HK-2 (cell line): Measurements from ENCODE around the gene CXCL16.
"Not testable (repeated sequence)": the region's sequence is repeated elsewhere in the genome, so short reads cannot be mapped to it uniquely, and the experiment has no call there.

Experiments used
- DNase-seq: peaks from one replicate; pipeline ENCODE4 v3.0.0-alpha.2; 2018; ENCODE audit not compliant: unreplicated experiment

Gene CXCL16

GRCh38 chr17:4721203-4722135 is 18.3 kb downstream of the CXCL16 start:
- DNase-seq = peak; percentile 64

GRCh38 chr17:4720787-4721186 is 18.9 kb downstream of the CXCL16 start:
- DNase-seq = no peak

GRCh38 chr17:4719684-4720221 is 20.0 kb downstream of the CXCL16 start:
- DNase-seq = no peak

- DNase-seq = no peak
Observed at GRCh38 chr17:4719146-4719545, 20.6 kb downstream of the CXCL16 start.

- no peak for DNase-seq
Observed at GRCh38 chr17:4718276-4718675, 21.5 kb downstream of the CXCL16 start.

GRCh38 chr17:4717791-4718190 is 21.9 kb downstream of the CXCL16 start:
- DNase-seq = no peak

- no peak for DNase-seq
Observed at GRCh38 chr17:4716081-4716480, 23.6 kb downstream of the CXCL16 start.

GRCh38 chr17:4715063-4715744 is 24.5 kb downstream of the CXCL16 start:
- no peak for DNase-seq

GRCh38 chr17:4714340-4715062 is 25.2 kb downstream of the CXCL16 start:
- not testable (repeated sequence) for DNase-seq

- DNase-seq = no peak
Observed at GRCh38 chr17:4712526-4712925, 27.2 kb downstream of the CXCL16 start.

GRCh38 chr17:4711661-4712181 is 28.0 kb downstream of the CXCL16 start:
- DNase-seq = no peak

- DNase-seq = no peak
Observed at GRCh38 chr17:4710693-4711634, 28.8 kb downstream of the CXCL16 start.

GRCh38 chr17:4709794-4710692 is 29.7 kb downstream of the CXCL16 start, which contains the start of gene ARRB2:
Gene ARRB2, plus strand, starts transcription at chr17:4710632. Its CDS starts 90 bp downstream, at chr17:4710722.
- DNase-seq = peak; percentile 98

GRCh38 chr17:4708436-4708835 is 31.3 kb downstream of the CXCL16 start:
- peak; percentile 37 for DNase-seq

GRCh38 chr17:4706121-4706520 is 33.6 kb downstream of the CXCL16 start:
- no peak for DNase-seq

- DNase-seq = no peak
Observed at GRCh38 chr17:4704991-4705390, 34.7 kb downstream of the CXCL16 start.

GRCh38 chr17:4704574-4704907 is 35.2 kb downstream of the CXCL16 start:
- DNase-seq = not testable (repeated sequence)

- DNase-seq = no peak
Observed at GRCh38 chr17:4703330-4703691, 36.4 kb downstream of the CXCL16 start.

GRCh38 chr17:4701116-4701515 is 38.6 kb downstream of the CXCL16 start:
- no peak for DNase-seq
